WTC11 (cell line): ENCODE results near the gene MUSTN1.

Experiments used
- ATF1 ChIP-seq: sonication (generic); formaldehyde crosslinking; IDR thresholded peaks from 2 replicates; pipeline ENCODE4 v1.8.1; 2023; ENCODE audit warnings: mild to moderate bottlenecking, moderate library complexity, missing genetic modification reagents
- MLX ChIP-seq: sonication (generic); formaldehyde crosslinking; IDR thresholded peaks from 2 replicates; pipeline ENCODE4 v1.8.1; 2023; ENCODE audit warnings: mild to moderate bottlenecking, missing genetic modification reagents, moderate library complexity
- PRDM15 ChIP-seq: sonication (generic); formaldehyde crosslinking; IDR thresholded peaks from 2 replicates; pipeline ENCODE4 v1.8.0; 2022; ENCODE audit warnings: missing genetic modification reagents
- SP1 ChIP-seq: sonication (generic); formaldehyde crosslinking; conservative IDR thresholded peaks from 2 replicates; pipeline ENCODE4 v1.8.1; 2022; ENCODE audit warnings: missing genetic modification reagents
- TEAD4 ChIP-seq: sonication (generic); formaldehyde crosslinking; IDR thresholded peaks from 2 replicates; pipeline ENCODE4 v1.8.0; 2022; ENCODE audit warnings: mild to moderate bottlenecking, missing genetic modification reagents
- TF ChIP-seq, protein P1 (sequence below): sonication (generic); formaldehyde crosslinking; IDR thresholded peaks from 2 replicates; pipeline ENCODE4 v1.8.1; 2023; ENCODE audit warnings: mild to moderate bottlenecking, missing genetic modification reagents, moderate library complexity

- TF ChIP-seq TEAD4 (CRISPR knock-in tag): no peak
- TF ChIP-seq SP1 (CRISPR knock-in tag): no peak
- TF ChIP-seq PRDM15 (CRISPR knock-in tag): no peak
- TF ChIP-seq ATF1: no peak
- TF ChIP-seq, protein P1, sequence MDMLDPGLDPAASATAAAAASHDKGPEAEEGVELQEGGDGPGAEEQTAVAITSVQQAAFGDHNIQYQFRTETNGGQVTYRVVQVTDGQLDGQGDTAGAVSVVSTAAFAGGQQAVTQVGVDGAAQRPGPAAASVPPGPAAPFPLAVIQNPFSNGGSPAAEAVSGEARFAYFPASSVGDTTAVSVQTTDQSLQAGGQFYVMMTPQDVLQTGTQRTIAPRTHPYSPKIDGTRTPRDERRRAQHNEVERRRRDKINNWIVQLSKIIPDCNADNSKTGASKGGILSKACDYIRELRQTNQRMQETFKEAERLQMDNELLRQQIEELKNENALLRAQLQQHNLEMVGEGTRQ (CRISPR knock-in tag): no peak
- no peak for TF ChIP-seq MLX (CRISPR knock-in tag)
Measured at GRCh38 chr3:52805270-52806039, 29.4 kb downstream of the MUSTN1 start.
